ENCODE measurements around the gene KBTBD7. TPM values are rescaled to one million over a fixed set of nuclear protein-coding genes. Genes with fewer than 3 reads are reported as not detected.

The KBTBD7 gene
- total RNA-seq, 1 experiment from 2014 or later, result 10.2 TPM

DNA sequence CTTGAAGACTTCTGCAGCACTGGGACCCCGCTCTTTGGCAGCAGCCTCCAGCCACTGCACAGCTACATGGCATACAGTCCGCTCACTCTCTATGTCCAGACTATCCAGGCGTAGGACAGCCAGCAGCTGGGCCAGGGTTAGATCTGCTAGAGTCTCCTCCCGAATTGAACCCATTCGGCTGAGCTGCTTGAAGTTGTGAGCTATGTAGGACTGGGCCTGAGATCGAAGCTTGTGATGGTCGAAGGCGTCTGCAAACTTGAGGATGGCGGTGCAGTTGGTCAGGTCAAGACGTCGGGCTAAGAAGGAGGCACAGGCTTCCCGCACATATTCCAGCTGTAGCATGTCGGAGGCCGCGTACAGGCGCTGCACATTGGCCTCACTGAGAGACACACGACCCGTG lies 900 bp downstream of the KBTBD7 start:
- Histone ChIP-seq H3K9me3 (ENCODE audit: low read depth, low read length, poor library complexity, severe bottlenecking) (no peaks in the 10 kb centered on the region), H3K4me1 (ENCODE audit: insufficient read depth, low read length, poor library complexity, severe bottlenecking) (no peaks in the 10 kb centered on the region), H3K27me3 (replicated peaks; ENCODE audit: insufficient read depth, low read depth, low read length, poor library complexity) (no peaks in the 10 kb centered on the region), H3K4me3 (ENCODE audit: low read depth, low read length, poor library complexity, severe bottlenecking) (peak overlapping the region; percentile 67), H3K27ac (ENCODE audit: low read depth, low read length, poor library complexity, severe bottlenecking) (no peak overlapping the region), H3K36me3 (ENCODE audit: insufficient read depth, low read length, poor library complexity, severe bottlenecking) (no peaks in the 10 kb centered on the region)
- POLR2A ChIA-PET (ENCODE audit: low non-redundant PET), result interaction anchor here (0.5 kb wide), 1 partner anchor 141 kb away, joined by 3 read pairs; no protein-coding TSS in a partner anchor
- BruUV-seq (replicated peaks), result no TSS peak
- DNase-seq (ENCODE audit: low spot score), result no peak
- TF ChIP-seq, protein P1, sequence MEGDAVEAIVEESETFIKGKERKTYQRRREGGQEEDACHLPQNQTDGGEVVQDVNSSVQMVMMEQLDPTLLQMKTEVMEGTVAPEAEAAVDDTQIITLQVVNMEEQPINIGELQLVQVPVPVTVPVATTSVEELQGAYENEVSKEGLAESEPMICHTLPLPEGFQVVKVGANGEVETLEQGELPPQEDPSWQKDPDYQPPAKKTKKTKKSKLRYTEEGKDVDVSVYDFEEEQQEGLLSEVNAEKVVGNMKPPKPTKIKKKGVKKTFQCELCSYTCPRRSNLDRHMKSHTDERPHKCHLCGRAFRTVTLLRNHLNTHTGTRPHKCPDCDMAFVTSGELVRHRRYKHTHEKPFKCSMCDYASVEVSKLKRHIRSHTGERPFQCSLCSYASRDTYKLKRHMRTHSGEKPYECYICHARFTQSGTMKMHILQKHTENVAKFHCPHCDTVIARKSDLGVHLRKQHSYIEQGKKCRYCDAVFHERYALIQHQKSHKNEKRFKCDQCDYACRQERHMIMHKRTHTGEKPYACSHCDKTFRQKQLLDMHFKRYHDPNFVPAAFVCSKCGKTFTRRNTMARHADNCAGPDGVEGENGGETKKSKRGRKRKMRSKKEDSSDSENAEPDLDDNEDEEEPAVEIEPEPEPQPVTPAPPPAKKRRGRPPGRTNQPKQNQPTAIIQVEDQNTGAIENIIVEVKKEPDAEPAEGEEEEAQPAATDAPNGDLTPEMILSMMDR (conservative IDR thresholded peaks at IDR 0.05; ENCODE audit: low read depth, low read length), result no peak
- no peak for TF ChIP-seq EZH2 (IDR thresholded peaks at IDR 0.05; ENCODE audit: borderline replicate concordance, low read depth, low read length, poor library complexity, severe bottlenecking)
- CTCF ChIA-PET, result no interaction called here
- intact Hi-C loops (cut with micrococcal nuclease; ENCODE audit: unreplicated experiment), result no loop called here

DNA sequence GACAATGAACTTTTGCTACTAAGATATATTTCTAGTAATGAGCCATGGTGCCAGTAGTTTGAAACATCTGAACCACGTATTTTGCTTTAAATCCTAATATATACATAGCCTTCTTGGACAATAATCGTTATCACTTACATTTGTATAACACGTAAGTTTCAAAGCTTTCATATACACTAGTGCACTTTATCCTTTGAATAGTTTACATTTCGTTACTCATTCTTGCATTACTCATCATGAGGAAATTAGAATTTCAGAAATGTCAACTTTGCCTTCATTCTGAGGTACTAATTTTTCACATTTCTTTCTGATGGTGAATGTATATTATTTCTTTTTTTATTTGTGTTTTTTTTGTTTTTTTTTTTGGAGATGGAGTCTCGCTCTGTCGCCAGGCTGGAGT lies 5.8 kb downstream of the KBTBD7 start:
- no peaks in the 10 kb centered on the region for H3K4me1 ChIP-seq (ENCODE audit: insufficient read depth, low read length, poor library complexity, severe bottlenecking)
- no peak for TF ChIP-seq EZH2 (IDR thresholded peaks at IDR 0.05; ENCODE audit: borderline replicate concordance, low read depth, low read length, poor library complexity, severe bottlenecking)
- TF ChIP-seq, protein P1 (conservative IDR thresholded peaks at IDR 0.05; ENCODE audit: low read depth, low read length), result no peak
- no peaks in the 10 kb centered on the region for H3K9me3 ChIP-seq (ENCODE audit: low read depth, low read length, poor library complexity, severe bottlenecking)
- no peaks in the 10 kb centered on the region for H3K36me3 ChIP-seq (ENCODE audit: insufficient read depth, low read length, poor library complexity, severe bottlenecking)
- H3K27me3 ChIP-seq (replicated peaks; ENCODE audit: insufficient read depth, low read depth, low read length, poor library complexity), result no peaks in the 10 kb centered on the region
- H3K27ac ChIP-seq (ENCODE audit: low read depth, low read length, poor library complexity, severe bottlenecking), result no peak overlapping the region
- no TSS peak for BruUV-seq (replicated peaks)
- CTCF ChIA-PET, result no interaction called here
- no peak overlapping the region for H3K4me3 ChIP-seq (ENCODE audit: low read depth, low read length, poor library complexity, severe bottlenecking)
- intact Hi-C loops (cut with micrococcal nuclease; ENCODE audit: unreplicated experiment), result no loop called here
- no peak for DNase-seq (ENCODE audit: low spot score)
- POLR2A ChIA-PET (ENCODE audit: low non-redundant PET), result no interaction called here

- TF ChIP-seq EZH2 (IDR thresholded peaks at IDR 0.05; ENCODE audit: borderline replicate concordance, low read depth, low read length, poor library complexity, severe bottlenecking), result no peak
- TF ChIP-seq, protein P1 (conservative IDR thresholded peaks at IDR 0.05; ENCODE audit: low read depth, low read length), result no peak
- Histone ChIP-seq H3K27ac (ENCODE audit: low read depth, low read length, poor library complexity, severe bottlenecking) (no peak overlapping the region), H3K4me3 (ENCODE audit: low read depth, low read length, poor library complexity, severe bottlenecking) (no peak overlapping the region), H3K27me3 (replicated peaks; ENCODE audit: insufficient read depth, low read depth, low read length, poor library complexity) (no peaks in the 10 kb centered on the region), H3K36me3 (ENCODE audit: insufficient read depth, low read length, poor library complexity, severe bottlenecking) (no peaks in the 10 kb centered on the region), H3K4me1 (ENCODE audit: insufficient read depth, low read length, poor library complexity, severe bottlenecking) (no peaks in the 10 kb centered on the region), H3K9me3 (ENCODE audit: low read depth, low read length, poor library complexity, severe bottlenecking) (no peaks in the 10 kb centered on the region)
- CTCF ChIA-PET, result no interaction called here
- intact Hi-C loops (cut with micrococcal nuclease; ENCODE audit: unreplicated experiment), result no loop called here
- POLR2A ChIA-PET (ENCODE audit: low non-redundant PET), result no interaction called here
- DNase-seq (ENCODE audit: low spot score), result no peak
- BruUV-seq (replicated peaks), result no TSS peak
Observed at GRCh38 chr13:41186481-41186880, 7.9 kb downstream of the KBTBD7 start.

Measured in A673 (cell line).